H9 (cell line): ENCODE data around the gene FCF1. TPM values are rescaled to one million over a fixed set of nuclear protein-coding genes. Genes with fewer than 3 reads are reported as not detected.
A peak's percentile ranks its signal among the peaks of the same experiment; 100 is the strongest.

Experiments
- DNase-seq: peaks from one replicate; pipeline ENCODE4 v3.0.0-alpha.2; 2017
- H2AFZ ChIP-seq: one replicate; pipeline ENCODE4 v1.6.1; 2013; ENCODE audit warnings: mild to moderate bottlenecking, low read length, control low read depth, moderate library complexity
- H2AK5ac ChIP-seq: 2 replicates; pipeline ENCODE4 v1.6.1; 2013; ENCODE audit warnings: low read length, control low read depth, mixed read lengths; ENCODE audit not compliant: insufficient read length
- H2BK120ac ChIP-seq: one replicate; pipeline ENCODE4 v1.6.1; 2013; ENCODE audit warnings: low read depth, mild to moderate bottlenecking, low read length, control low read depth, inconsistent platforms; ENCODE audit not compliant: poor library complexity, severe bottlenecking
- H2BK12ac ChIP-seq: 2 replicates; pipeline ENCODE4 v1.6.1; 2013; ENCODE audit warnings: low read length, control low read depth, mixed read lengths, low read depth; ENCODE audit not compliant: insufficient read length
- H2BK15ac ChIP-seq: 2 replicates; pipeline ENCODE4 v1.6.1; 2013; ENCODE audit warnings: low read depth, low read length, control low read depth
- H2BK20ac ChIP-seq: one replicate; pipeline ENCODE4 v1.6.1; 2013; ENCODE audit warnings: low read depth, mild to moderate bottlenecking, low read length, control low read depth, inconsistent platforms; ENCODE audit not compliant: poor library complexity, severe bottlenecking
- H2BK5ac ChIP-seq: 2 replicates; pipeline ENCODE4 v1.6.1; 2013; ENCODE audit warnings: low read length, control low read depth, mixed read lengths; ENCODE audit not compliant: insufficient read length
- H3K14ac ChIP-seq: 2 replicates; pipeline ENCODE4 v1.6.1; 2013; ENCODE audit warnings: low read length, control low read depth; ENCODE audit not compliant: insufficient read depth
- H3K18ac ChIP-seq: 2 replicates; pipeline ENCODE4 v1.6.1; 2013; ENCODE audit warnings: low read depth, mild to moderate bottlenecking, mixed read lengths, low read length, control low read depth; ENCODE audit not compliant: insufficient read length
- H3K23ac ChIP-seq: 2 replicates; pipeline ENCODE4 v1.6.1; 2013; ENCODE audit warnings: low read length, control low read depth, mixed read lengths, low read depth; ENCODE audit not compliant: insufficient read length
- H3K23me2 ChIP-seq: 2 replicates; pipeline ENCODE4 v1.6.1; 2013; ENCODE audit warnings: low read depth, mild to moderate bottlenecking, mixed read lengths, low read length, control low read depth; ENCODE audit not compliant: insufficient read length, poor library complexity, severe bottlenecking
- H3K27ac ChIP-seq: 2 replicates; pipeline ENCODE4 v1.5.1; 2013; ENCODE audit warnings: low read length, control low read depth, mixed read lengths, low read depth; ENCODE audit not compliant: insufficient read length
- H3K27me3 ChIP-seq: 2 replicates; pipeline ENCODE4 v1.6.1; 2013; ENCODE audit warnings: low read length, control low read depth, inconsistent platforms; ENCODE audit not compliant: insufficient read depth
- H3K4ac ChIP-seq: 2 replicates; pipeline ENCODE4 v1.6.1; 2013; ENCODE audit warnings: low read depth, mild to moderate bottlenecking, control low read depth, inconsistent platforms, low read length, moderate library complexity
- H3K4me1 ChIP-seq: 2 replicates; pipeline ENCODE4 v1.6.1; 2013; ENCODE audit warnings: low read length, control low read depth, inconsistent platforms; ENCODE audit not compliant: insufficient read depth
- H3K4me2 ChIP-seq: 2 replicates; pipeline ENCODE4 v1.6.1; 2013; ENCODE audit warnings: low read length, control low read depth, mixed read lengths; ENCODE audit not compliant: insufficient read length, insufficient read depth
- H3K56ac ChIP-seq: 2 replicates; pipeline ENCODE4 v1.6.1; 2013; ENCODE audit warnings: low read depth, mild to moderate bottlenecking, mixed read lengths, low read length, control low read depth; ENCODE audit not compliant: insufficient read length
- H3K79me1 ChIP-seq: 2 replicates; pipeline ENCODE4 v1.6.1; 2013; ENCODE audit warnings: low read depth, mild to moderate bottlenecking, moderate library complexity, low read length, control low read depth, inconsistent platforms; ENCODE audit not compliant: insufficient read depth, poor library complexity, severe bottlenecking
- H3K79me2 ChIP-seq: 2 replicates; pipeline ENCODE4 v1.6.1; 2013; ENCODE audit warnings: low read length, control low read depth, inconsistent platforms; ENCODE audit not compliant: insufficient read depth
- H3K9ac ChIP-seq: 2 replicates; pipeline ENCODE4 v1.6.1; 2013; ENCODE audit warnings: low read length, control low read depth, mixed read lengths; ENCODE audit not compliant: insufficient read length; ENCODE audit errors: extremely low read depth
- H3K9me3 ChIP-seq: one replicate; pipeline ENCODE4 v1.6.1; 2013; ENCODE audit warnings: low read depth, low read length, inconsistent platforms; ENCODE audit not compliant: control insufficient read depth
- H3T11ph ChIP-seq: one replicate; pipeline ENCODE4 v1.6.1; 2013; ENCODE audit warnings: mild to moderate bottlenecking, low read length, control low read depth, inconsistent platforms
- H4K20me1 ChIP-seq: one replicate; pipeline ENCODE4 v1.6.1; 2013; ENCODE audit not compliant: control insufficient read depth, insufficient read length, insufficient read depth
- H4K5ac ChIP-seq: 2 replicates; pipeline ENCODE4 v1.6.1; 2013; ENCODE audit warnings: low read depth, mild to moderate bottlenecking, mixed read lengths, low read length, control low read depth; ENCODE audit not compliant: insufficient read length
- H4K8ac ChIP-seq: replicated peaks from 2 replicates; pipeline ENCODE4 v1.6.1; 2013; ENCODE audit warnings: low read length, control low read depth, mixed read lengths, low read depth; ENCODE audit not compliant: insufficient read length
- H4K91ac ChIP-seq: 2 replicates; pipeline ENCODE4 v1.6.1; 2013; ENCODE audit warnings: low read depth, mild to moderate bottlenecking, moderate library complexity, mixed read lengths, low read length, control low read depth; ENCODE audit not compliant: insufficient read length
- H3K27ac Mint-ChIP-seq, 3 experiments: 2 replicates in 2 of 3; 3 replicates in 1 of 3; pipeline ENCODE4 v1.8.0; 2020 to 2021; ENCODE audit warnings: mixed read lengths in 3 of 3, mild to moderate bottlenecking in 1 of 3, moderate library complexity in 1 of 3
- H3K27me3 Mint-ChIP-seq: 2 replicates; pipeline ENCODE4 v1.8.0; 2021; ENCODE audit warnings: low read depth, mild to moderate bottlenecking, moderate library complexity, mixed read lengths
- H3K36me3 Mint-ChIP-seq, 3 experiments: 2 replicates in 2 of 3; 3 replicates in 1 of 3; pipeline ENCODE4 v1.8.0; 2020 to 2021; ENCODE audit warnings: low read depth in 3 of 3, mixed read lengths in 3 of 3; ENCODE audit not compliant: insufficient read depth in 1 of 3
- H3K4me1 Mint-ChIP-seq, 2 experiments: 2 replicates each; pipeline ENCODE4 v1.8.0; 2020; ENCODE audit warnings: mixed read lengths in 2 of 2
- H3K4me3 Mint-ChIP-seq, 2 experiments: 2 replicates in 1 of 2; 3 replicates in 1 of 2; pipeline ENCODE4 v1.8.0; 2020 to 2021; ENCODE audit warnings: mild to moderate bottlenecking in 2 of 2, mixed read lengths in 2 of 2, moderate library complexity in 1 of 2
- H3K9me3 Mint-ChIP-seq, 2 experiments: 2 replicates in 1 of 2; 3 replicates in 1 of 2; pipeline ENCODE4 v1.8.0; 2020; ENCODE audit warnings: mild to moderate bottlenecking in 2 of 2, mixed read lengths in 2 of 2, moderate library complexity in 1 of 2
- CTCF ChIP-seq: fragments of 200-600 bp; sonication (generic); conservative IDR thresholded peaks from 3 replicates; pipeline ENCODE4 v1.8.0; 2021; ENCODE audit warnings: antibody characterized with exemption, mild to moderate bottlenecking
- WGBS: extraction: QIAGEN DNeasy Blood & Tissue Kit; methylation state at CpG from one replicate; pipeline ENCODE4 v1.1.7; 2013; ENCODE audit warnings: missing lambda C conversion rate, low lambda C conversion rate, mixed read lengths; ENCODE audit not compliant: insufficient read length; ENCODE audit errors: extremely low coverage; 5-methylcytosine and 5-hydroxymethylcytosine counted together
- total RNA-seq: library from RNA; stranded (reverse); gene quantifications from 2 replicates; pipeline ENCODE4 v1.2.1, GENCODE V29; 2021

The FCF1 gene
- total RNA-seq, 1 experiment from 2014 or later: 87.7 TPM

GRCh38 chr14:74711651-74712050, 1.3 kb upstream of the FCF1 start:
- H3K79me2 ChIP-seq: peaks cover 25% of the 10 kb centered on the region
- no peak overlapping the region for H3K23ac ChIP-seq
- TF ChIP-seq CTCF: no peak
- no peaks in the 10 kb centered on the region for H3K23me2 ChIP-seq
- no peaks in the 10 kb centered on the region; a peak in 1 of 5 replicates for H3K9me3 Mint-ChIP-seq
- H2AK5ac ChIP-seq: no peak overlapping the region
- no peak overlapping the region for H3T11ph ChIP-seq
- H2BK12ac ChIP-seq: no peak overlapping the region
- no peak overlapping the region for H3K18ac ChIP-seq
- no peak overlapping the region for H4K8ac ChIP-seq
- no peaks in the 10 kb centered on the region for H4K20me1 ChIP-seq
- H2BK120ac ChIP-seq: no peak overlapping the region
- no peak for DNase-seq
- H2BK15ac ChIP-seq: no peak overlapping the region
- H4K91ac ChIP-seq: no peak overlapping the region
- no peak overlapping the region for H3K14ac ChIP-seq
- H3K4ac ChIP-seq: no peak overlapping the region
- H3K9ac ChIP-seq: no peak overlapping the region
- H2BK5ac ChIP-seq: no peak overlapping the region
- peak overlapping the region; percentile 98 for H3K4me3 Mint-ChIP-seq
- H3K4me2 ChIP-seq: peak overlapping the region; percentile 100
- H4K5ac ChIP-seq: no peak overlapping the region
- H3K79me1 ChIP-seq: no peaks in the 10 kb centered on the region
- H2AFZ ChIP-seq: no peak overlapping the region
- H3K27me3 Mint-ChIP-seq: no peaks in the 10 kb centered on the region
- H2BK20ac ChIP-seq: no peak overlapping the region
- no peaks in the 10 kb centered on the region for H3K27me3 ChIP-seq
- peaks cover 5 to 17% (median 15%) of the 10 kb centered on the region in 3 experiments; a peak in 6 of 7 replicates for H3K36me3 Mint-ChIP-seq
- H3K27ac ChIP-seq: no peak overlapping the region
- no CpG with 5 or more reads among the region's 5 CpGs for WGBS
- H3K27ac Mint-ChIP-seq: no peak overlapping the region
- no peak overlapping the region for H3K56ac ChIP-seq
- H3K9me3 ChIP-seq: no peaks in the 10 kb centered on the region
- no peaks in the 10 kb centered on the region for H3K4me1 ChIP-seq
- peaks cover 12 to 19% of the 10 kb centered on the region in 2 experiments for H3K4me1 Mint-ChIP-seq
